ES-I3 (cell line): ENCODE data around the gene CTBP2.

Experiments used
- H3K36me3 ChIP-seq: 2 replicates; pipeline ENCODE4 v1.6.1; 2013; ENCODE audit warnings: mild to moderate bottlenecking, low read length, control low read depth, moderate library complexity; ENCODE audit not compliant: insufficient read depth
- H3K4me1 ChIP-seq: 2 replicates; pipeline ENCODE4 v1.6.1; 2013; ENCODE audit warnings: mild to moderate bottlenecking, control low read depth, low read length; ENCODE audit not compliant: insufficient read depth
- H3K9ac ChIP-seq: 2 replicates; pipeline ENCODE4 v1.6.1; 2013; ENCODE audit warnings: low read depth, mild to moderate bottlenecking, low read length, moderate library complexity
- H3K9me3 ChIP-seq: 2 replicates; pipeline ENCODE4 v1.6.1; 2013; ENCODE audit warnings: mild to moderate bottlenecking, low read length, moderate library complexity; ENCODE audit not compliant: control insufficient read depth, insufficient read depth

Gene CTBP2

DNA sequence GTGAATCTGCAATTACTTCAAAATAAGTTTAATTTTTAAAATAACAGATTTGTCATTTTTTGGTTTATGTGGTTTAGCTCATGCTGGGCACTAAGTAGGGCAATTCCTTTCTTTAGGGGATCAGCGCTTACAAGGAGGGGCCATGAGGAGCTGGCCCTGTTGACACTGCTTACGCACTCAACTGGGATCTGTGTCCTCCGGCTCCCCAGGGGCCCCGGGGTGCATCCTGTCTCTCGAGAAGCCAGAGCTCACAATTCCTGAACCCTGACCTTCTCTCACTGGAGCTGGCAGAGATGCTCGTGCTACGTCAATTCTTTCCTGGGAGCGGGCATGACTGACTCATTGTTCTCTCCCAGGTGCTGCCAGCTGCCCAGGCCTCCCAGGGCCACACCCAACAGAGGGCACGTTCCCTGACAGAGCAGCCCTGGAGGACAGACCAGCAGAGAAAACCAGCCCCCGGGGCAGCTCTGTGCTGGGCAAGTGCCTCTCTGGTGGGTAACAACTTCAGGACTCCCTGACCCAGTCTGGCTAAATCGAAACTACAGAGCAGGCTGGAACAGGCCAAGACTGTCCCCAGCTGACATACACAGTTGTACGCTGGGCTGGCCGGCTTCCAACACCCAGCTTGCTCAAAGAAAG lies 36.8 kb downstream of the CTBP2 start:
- Histone ChIP-seq H3K4me1 (peaks cover 31% of the 10 kb centered on the region; the same call in 1 of the 2 replicates), H3K36me3 (peaks cover 6% of the 10 kb centered on the region)

DNA sequence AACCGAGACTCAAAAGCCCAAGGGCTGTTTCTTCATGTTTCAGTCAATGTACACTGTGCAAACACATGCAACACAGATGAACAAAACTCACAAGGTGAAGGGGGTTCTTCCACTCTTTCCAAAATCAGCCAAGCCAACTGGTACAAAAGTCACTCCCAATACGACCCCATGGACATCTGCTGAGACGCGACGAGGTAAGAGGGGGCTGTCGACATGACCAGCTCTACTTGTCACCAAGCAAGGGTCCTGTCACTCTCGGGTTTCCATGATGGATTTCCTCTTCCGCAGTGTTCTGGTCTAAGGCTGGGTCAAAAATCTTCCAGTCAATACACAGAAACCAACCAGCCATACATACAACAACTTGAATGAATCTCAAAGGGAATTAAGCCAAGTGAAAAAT lies 37.8 kb downstream of the CTBP2 start:
- Histone ChIP-seq H3K4me1 (peaks cover 31% of the 10 kb centered on the region; the same call in 1 of the 2 replicates), H3K36me3 (peaks cover 6% of the 10 kb centered on the region), H3K9me3 (no peaks in the 10 kb centered on the region), H3K9ac (no peak overlapping the region)

More for the DNA sequence above, 36.8 kb downstream of the CTBP2 start:
- H3K9me3 ChIP-seq: no peaks in the 10 kb centered on the region
- H3K9ac ChIP-seq: no peak overlapping the region

DNA sequence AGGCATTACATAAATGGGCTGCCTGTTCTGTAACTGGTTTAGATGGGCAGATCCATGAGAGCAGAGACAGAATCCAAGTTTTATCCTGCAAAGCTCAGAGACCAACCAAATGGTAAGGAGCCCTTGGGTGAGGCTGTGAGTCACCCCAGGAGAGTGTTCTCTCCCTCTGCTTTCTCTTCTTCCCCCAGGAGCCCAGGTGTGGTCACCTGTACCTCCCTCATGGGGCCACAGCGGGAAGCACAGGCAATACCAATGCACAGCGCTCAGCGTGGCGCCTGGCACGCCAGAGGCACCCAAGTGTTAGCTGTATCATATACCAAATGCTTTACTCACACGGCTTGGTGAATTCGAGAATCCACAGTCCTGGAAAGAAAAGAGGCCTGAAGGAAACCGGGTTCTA lies 39.4 kb downstream of the CTBP2 start:
- H3K9me3 ChIP-seq: no peaks in the 10 kb centered on the region
- H3K36me3 ChIP-seq: peaks cover 6% of the 10 kb centered on the region
- no peak overlapping the region for H3K9ac ChIP-seq
- peaks cover 26% of the 10 kb centered on the region; the same call in 1 of the 2 replicates for H3K4me1 ChIP-seq

DNA sequence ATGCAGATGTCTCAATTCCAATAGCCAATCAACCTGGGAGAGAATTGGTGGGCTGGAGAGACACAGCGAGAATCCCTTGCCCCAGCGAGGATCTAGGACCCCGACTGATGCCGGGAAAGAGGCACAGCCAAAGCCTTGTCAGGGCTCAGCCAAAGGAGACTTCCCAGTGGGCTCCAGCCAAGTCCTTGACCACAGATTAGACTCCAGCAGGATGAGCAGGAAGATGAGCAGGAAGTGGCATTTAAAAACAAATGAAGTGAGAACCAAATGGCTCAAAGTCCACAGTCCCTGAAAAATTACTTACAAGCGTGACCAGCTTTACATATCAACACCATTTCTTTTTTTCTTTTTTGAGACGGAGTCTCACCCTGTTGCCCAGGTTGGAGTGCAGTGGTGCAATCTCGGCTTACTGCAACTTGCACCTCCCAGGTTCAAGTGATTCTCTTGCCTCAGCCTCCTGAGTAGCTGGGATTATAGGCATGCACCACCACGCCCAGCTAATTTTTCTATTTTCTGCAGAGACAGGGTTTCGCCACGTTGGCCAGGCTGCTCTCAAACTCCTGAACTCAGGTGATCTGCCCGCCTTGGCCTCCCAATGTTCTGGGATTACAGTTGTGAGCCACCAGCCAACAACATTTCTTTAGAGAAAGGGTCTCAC lies 40.2 kb downstream of the CTBP2 start:
- Histone ChIP-seq H3K9ac (no peak overlapping the region), H3K4me1 (peaks cover 18% of the 10 kb centered on the region; the same call in 1 of the 2 replicates), H3K36me3 (peaks cover 10% of the 10 kb centered on the region), H3K9me3 (no peaks in the 10 kb centered on the region)

DNA sequence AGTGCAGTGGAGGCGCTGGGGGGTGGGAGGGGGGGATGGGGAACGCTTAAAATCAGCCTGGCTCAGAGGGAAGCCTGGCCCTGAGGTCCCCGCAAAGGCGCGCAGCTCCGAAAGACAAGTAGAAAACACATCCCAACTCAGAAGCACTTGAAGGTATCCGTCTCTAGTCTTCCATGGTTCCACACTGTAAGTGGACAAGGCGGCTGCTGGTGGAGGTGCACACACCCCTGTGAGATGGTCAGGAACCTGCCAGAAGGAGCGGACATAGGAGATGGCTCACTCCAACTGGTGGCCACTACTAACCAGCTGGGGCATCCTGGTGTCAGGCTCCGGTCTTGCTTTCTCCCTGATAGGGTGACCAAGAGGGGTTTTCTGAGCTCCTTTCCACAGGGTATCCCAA lies 41.7 kb downstream of the CTBP2 start:
- no peak overlapping the region for H3K9ac ChIP-seq
- H3K4me1 ChIP-seq: peaks cover 22% of the 10 kb centered on the region
- H3K36me3 ChIP-seq: peaks cover 10% of the 10 kb centered on the region
- no peaks in the 10 kb centered on the region for H3K9me3 ChIP-seq

DNA sequence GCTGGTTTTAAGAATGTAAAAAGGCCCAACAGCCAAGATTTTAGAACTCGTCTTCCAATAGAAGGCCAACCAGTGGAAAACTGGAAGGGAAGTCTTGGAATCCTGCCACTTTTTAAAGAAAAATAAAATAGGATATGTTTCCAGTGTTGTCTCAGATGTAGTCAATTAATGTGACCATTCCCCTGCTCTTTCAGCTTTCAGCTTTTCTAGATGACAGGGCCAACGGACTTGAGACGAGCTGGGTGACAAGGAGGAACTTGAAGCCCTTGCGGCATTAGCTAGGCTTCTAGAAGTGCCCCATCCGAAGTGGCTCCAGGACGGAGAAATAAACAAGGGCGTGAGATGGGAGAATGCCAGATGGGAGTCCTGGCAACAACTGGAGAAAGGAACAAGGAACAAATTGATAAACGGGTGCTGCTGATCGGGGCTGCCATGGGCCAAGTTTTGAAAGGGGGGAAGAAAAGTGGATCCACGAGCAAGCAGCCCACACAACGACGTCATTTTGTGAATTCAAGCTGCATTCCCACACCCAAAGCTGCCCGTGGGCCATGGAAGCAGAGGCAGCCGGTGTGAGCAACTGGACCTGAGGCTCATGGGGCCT lies 42.3 kb downstream of the CTBP2 start:
- Histone ChIP-seq H3K9ac (no peak overlapping the region), H3K9me3 (no peaks in the 10 kb centered on the region), H3K36me3 (peaks cover 8% of the 10 kb centered on the region), H3K4me1 (peaks cover 24% of the 10 kb centered on the region)

DNA sequence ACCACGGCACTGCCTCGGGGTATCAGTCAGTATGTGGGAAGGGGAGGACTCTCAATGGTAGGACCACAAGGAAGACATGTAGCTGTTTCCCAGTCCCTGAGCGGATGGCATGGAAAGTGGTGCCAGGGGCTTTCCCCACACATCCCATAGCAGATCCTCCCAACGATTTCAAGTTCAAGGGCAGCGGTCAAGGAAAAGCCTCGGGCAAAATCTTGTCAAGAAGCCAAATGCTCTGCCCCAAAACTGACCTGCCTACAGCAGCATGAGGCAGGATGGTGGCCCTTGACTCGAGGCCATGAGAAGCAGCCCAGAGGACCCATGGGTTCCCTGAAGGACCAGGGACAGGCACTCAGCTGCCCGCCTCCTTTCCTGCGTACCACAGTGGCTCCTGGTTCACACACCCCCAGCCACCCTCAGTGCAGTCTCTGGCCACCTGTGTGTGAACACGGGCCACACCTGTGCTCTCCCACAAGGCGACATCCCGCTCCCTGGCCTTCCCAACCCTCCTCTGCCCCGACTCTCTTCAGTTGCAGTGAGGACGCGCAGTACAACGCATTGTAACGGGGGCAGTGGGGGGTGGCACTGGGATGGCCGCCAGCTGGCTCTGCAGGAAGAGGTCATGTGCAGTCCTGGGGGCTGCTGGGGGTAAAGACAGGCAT lies 43.6 kb downstream of the CTBP2 start:
- peaks cover 27% of the 10 kb centered on the region for H3K4me1 ChIP-seq
- peaks cover 8% of the 10 kb centered on the region for H3K36me3 ChIP-seq
- no peak overlapping the region for H3K9ac ChIP-seq
- H3K9me3 ChIP-seq: no peaks in the 10 kb centered on the region

DNA sequence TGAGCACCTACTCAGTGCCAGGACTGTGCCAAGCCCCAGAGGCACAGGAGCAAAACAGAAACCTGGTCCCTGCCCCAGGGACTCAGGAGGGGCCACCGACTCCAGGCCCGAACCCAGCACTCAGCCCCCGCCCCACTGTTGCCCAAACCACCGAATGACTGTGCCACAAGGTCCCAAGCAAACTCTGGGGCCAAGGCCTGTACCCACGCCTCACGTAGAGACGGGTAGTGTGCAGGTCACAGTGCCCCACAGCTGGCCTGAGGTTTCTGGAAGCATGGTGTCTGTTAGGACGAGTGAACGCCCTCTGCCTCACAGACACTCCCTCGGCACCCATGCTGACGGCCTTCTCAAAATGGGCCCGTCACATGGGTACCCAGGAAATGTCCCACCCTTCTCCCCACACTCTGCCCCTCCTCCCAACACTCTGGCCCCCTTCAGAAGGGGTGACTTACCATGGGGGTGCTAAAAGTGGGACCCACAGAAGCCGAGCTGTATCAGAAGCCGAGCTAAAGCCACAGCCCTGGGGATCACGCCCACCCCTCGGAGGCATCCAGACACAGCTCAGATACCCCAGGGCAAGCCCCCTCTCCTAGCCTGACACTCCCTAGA lies 44.2 kb downstream of the CTBP2 start:
- Histone ChIP-seq H3K4me1 (peaks cover 22% of the 10 kb centered on the region), H3K9me3 (no peaks in the 10 kb centered on the region), H3K36me3 (peaks cover 8% of the 10 kb centered on the region), H3K9ac (no peak overlapping the region)

DNA sequence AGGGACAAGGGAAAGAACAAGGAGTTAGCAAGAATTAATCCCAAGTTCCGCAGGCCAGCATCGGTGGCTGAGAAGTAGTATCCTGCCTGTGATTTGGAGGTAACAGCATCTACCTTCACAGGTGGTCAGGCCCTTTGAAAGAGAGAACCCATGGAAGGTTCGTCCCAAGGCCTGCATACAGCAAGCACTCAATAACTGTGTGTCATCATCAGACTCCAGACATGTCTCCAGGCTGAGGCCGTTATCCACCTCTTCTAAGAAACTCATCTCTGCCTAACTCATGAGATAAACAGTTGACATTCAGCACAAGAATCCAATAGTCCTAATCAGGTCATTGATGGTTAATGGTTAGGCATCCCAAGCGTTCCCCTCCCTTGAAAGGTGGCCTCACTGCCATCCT lies 45.0 kb downstream of the CTBP2 start:
- peaks cover 16% of the 10 kb centered on the region for H3K4me1 ChIP-seq

DNA sequence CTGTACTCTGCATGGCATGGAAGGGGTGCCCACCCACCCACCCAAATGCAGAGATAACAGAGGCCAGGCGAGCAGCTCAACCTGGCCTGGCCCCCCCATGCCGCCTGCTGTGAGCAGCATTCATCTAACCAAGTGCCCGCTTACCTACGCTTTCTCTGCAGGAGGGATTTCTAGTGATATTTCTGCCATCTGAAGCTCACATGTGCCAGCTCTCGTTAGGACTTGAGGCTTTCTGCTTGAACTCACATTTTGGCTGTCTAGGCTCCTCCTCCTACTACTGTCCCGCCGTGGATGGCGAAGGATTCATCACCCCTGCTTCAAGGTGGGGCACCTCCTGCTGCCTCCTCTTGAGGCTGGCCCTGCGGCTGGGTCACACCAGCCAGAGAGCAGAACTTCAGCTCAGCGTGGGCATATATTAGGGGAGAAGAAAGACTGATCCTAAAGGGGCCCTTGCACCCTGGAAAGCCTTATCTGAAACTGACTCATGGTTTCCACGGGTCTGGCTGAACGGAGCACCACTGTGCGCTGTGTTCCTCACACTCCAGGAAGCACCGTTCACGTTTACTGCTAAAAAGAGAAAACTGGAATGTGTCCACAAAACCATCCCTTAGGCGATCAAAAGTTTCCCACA lies 45.5 kb downstream of the CTBP2 start:
- peaks cover 16% of the 10 kb centered on the region for H3K4me1 ChIP-seq
- no peaks in the 10 kb centered on the region for H3K9me3 ChIP-seq
- H3K9ac ChIP-seq: no peak overlapping the region
- H3K36me3 ChIP-seq: peaks cover 14% of the 10 kb centered on the region

More for the DNA sequence above, 45.0 kb downstream of the CTBP2 start:
- Histone ChIP-seq H3K36me3 (peaks cover 8% of the 10 kb centered on the region), H3K9ac (no peak overlapping the region), H3K9me3 (no peaks in the 10 kb centered on the region)

DNA sequence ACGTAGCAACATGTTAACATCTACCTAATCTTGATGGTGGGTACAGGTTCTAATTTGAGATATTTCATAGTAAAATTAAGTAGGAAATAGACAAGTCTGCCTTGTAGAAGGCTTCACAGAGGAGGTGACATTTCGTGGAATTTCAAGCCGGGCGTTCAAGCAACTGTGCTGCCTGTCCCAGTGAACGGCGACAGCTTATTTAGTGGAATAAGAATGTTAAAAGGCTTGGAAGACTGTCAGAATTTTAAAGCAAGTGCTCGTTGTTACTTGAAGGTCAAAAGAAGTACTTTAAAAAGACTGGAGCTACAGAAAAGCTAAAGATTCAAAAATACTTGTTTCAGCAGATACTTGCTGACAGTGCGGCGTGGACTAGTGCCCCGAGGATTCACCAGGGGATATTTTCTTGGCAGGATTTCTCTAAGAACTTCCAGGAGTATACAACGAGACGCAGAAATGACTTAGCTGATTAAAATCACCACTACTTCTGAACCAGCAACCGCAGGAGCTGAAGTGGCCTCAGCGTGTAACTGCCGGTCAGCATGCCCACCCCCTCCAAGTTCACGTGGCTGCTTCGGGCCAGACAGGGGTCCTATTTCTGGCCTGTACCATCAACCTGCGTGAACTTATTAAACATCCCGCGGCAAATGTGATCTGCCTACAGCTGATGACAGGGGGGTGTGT lies 46.5 kb downstream of the CTBP2 start:
- peaks cover 18% of the 10 kb centered on the region for H3K36me3 ChIP-seq
- peaks cover 16% of the 10 kb centered on the region for H3K4me1 ChIP-seq
- H3K9ac ChIP-seq: no peak overlapping the region
- no peaks in the 10 kb centered on the region for H3K9me3 ChIP-seq

DNA sequence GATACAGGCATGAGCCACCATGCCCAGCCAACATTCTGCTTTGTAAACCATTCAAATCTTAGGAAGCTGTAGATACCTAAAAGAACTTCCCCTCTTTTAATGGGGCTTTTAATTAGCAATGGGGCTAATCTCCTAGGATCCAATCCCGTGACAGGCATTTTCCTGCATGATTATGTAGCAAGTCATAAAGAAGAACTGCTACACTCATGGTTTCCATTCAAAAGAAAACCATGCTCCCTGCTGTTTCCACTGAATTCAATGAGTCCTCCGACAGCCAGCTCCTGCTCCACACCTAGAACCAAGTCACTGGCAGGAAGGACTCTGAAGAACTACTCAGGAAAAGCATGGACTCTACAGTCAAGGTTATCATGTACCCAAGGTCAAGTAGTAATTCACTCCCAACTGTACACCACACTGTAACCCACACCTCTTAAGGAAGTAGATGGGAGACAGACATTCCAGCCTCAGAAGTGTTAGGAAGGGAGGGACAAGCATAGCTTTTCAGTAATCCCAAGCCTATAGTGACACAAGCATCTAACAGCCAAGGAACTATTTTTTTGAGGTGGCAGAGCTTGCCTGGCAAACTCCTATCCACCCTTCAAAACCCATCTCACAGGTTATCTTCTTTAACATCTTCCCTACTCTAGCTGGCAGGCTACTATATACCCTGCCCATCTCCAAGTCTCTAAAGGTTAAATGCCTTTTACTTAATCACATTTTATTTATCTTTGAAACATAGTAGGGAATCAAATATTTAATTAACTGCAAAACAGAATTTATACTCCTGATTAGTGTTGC lies 47.5 kb downstream of the CTBP2 start:
- H3K9ac ChIP-seq: no peak overlapping the region
- H3K4me1 ChIP-seq: peaks cover 16% of the 10 kb centered on the region
- H3K9me3 ChIP-seq: no peaks in the 10 kb centered on the region
- H3K36me3 ChIP-seq: peaks cover 24% of the 10 kb centered on the region

DNA sequence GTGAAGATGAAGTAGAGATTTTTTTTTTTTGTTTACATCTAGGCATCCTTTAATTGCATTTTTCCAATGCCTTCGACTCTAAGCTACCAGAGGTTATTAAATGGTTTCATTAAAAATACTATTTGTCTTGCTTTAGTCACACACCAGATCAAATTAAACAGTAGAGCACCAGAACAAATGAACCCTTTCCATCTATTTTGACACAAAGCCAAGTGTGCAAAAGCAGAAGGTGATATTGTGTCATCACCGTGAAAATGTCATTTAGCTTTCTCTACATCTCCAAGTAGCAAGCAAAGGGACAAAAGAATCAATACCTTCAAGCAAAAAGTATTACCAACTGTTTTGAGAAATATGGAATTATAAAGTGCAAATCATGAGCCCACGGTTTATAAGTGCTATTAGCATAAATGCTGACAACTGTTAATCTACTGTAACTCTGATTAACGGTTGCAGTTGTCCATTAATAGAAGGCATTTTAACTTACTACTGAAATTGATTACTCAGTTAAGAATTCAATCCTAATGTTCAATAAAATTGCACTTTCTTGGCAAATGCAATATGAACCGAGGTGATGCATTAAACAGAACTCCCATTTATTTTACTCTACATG lies 49.1 kb downstream of the CTBP2 start:
- Histone ChIP-seq H3K36me3 (peaks cover 24% of the 10 kb centered on the region), H3K4me1 (peaks cover 13% of the 10 kb centered on the region), H3K9me3 (no peaks in the 10 kb centered on the region), H3K9ac (no peak overlapping the region)
